ENCODE measurements around the gene CIBAR2. TPM values are rescaled to one million over a fixed set of nuclear protein-coding genes. Genes with fewer than 3 reads are reported as not detected.

The CIBAR2 gene
- total and polyA plus RNA-seq, 9 of the 15 experiments (the other 6 are each of a cell fraction or from before 2014, with no cell fraction given), result not detected

DNA sequence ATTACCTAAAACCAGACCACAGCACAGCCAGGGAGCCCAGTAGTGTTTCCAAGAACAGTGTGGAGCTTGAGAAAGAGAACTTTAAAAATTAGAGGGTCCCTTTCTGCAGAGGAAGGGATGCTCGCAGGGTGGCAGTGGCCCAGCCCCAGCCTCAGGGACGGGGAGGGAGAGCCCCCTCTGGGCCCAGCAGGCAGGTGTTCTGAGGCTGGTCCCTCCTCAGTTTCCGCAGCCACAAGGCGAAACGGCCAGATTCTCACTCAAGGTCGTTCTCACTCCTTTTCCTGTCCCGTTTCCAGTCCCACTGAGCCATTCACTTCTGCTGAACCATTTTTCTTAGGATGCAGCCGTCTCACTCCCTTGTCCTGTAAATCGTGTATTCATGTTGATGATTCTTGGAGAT, 20.0 kb downstream of the CIBAR2 start:
- Histone ChIP-seq H3K4me3 (no peak overlapping the region), H2AFZ (ENCODE audit: low read depth, low read length) (no peak overlapping the region), H3K79me2 (ENCODE audit: control insufficient read depth, insufficient read depth, low read length) (no peaks in the 10 kb centered on the region), H3K9me3 (replicated peaks; ENCODE audit: control insufficient read depth, insufficient read depth, low read depth, low read length) (no peaks in the 10 kb centered on the region), H3K27me3 (ENCODE audit: control insufficient read depth in 2 of 2, insufficient read depth in 2 of 2, low read length in 2 of 2) (peaks cover 34 to 46% of the 10 kb centered on the region in 2 experiments; a peak in 4 of 5 replicates), H3K36me3 (ENCODE audit: control insufficient read depth, insufficient read depth, low read length) (peaks cover 5% of the 10 kb centered on the region; the same call in 1 of the 3 replicates), H3K4me1 (replicated peaks in 1 of 2; ENCODE audit: control insufficient read depth in 2 of 2, insufficient read depth in 2 of 2, low read length in 2 of 2) (peaks cover 9 to 45% of the 10 kb centered on the region in 2 experiments; a peak in 3 of 5 replicates), H3K9me1 (ENCODE audit: control insufficient read depth, insufficient read depth, low read length) (no peaks in the 10 kb centered on the region), H4K20me1 (replicated peaks; ENCODE audit: control insufficient read depth, insufficient read depth, low read length) (peaks cover 5% of the 10 kb centered on the region; the same call in 1 of the 2 replicates), H3K27ac (ENCODE audit: extremely low read depth, low read depth, low read length) (no peak overlapping the region), H3K4me2 (ENCODE audit: insufficient read depth, low read length) (no peak overlapping the region), H3K9ac (ENCODE audit: insufficient read depth in 1 of 2, low read depth in 2 of 2, low read length in 2 of 2) (no peak overlapping the region)
- TF ChIP-seq ERF (CRISPR knock-in tag; IDR thresholded peaks at IDR 0.05), result no peak
- no peak for TF ChIP-seq SMC3 (conservative IDR thresholded peaks at IDR 0.05; ENCODE audit: insufficient read depth, low read depth, low read length)
- TF ChIP-seq, protein P1, sequence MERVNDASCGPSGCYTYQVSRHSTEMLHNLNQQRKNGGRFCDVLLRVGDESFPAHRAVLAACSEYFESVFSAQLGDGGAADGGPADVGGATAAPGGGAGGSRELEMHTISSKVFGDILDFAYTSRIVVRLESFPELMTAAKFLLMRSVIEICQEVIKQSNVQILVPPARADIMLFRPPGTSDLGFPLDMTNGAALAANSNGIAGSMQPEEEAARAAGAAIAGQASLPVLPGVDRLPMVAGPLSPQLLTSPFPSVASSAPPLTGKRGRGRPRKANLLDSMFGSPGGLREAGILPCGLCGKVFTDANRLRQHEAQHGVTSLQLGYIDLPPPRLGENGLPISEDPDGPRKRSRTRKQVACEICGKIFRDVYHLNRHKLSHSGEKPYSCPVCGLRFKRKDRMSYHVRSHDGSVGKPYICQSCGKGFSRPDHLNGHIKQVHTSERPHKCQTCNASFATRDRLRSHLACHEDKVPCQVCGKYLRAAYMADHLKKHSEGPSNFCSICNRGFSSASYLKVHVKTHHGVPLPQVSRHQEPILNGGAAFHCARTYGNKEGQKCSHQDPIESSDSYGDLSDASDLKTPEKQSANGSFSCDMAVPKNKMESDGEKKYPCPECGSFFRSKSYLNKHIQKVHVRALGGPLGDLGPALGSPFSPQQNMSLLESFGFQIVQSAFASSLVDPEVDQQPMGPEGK (CRISPR knock-in tag; IDR thresholded peaks at IDR 0.05; ENCODE audit: borderline replicate concordance), result no peak
- TF ChIP-seq FOXA3 (CRISPR knock-in tag; conservative IDR thresholded peaks at IDR 0.05 in 1 of 2, IDR thresholded peaks at IDR 0.05 in 1 of 2), result no peak
- no peak for TF ChIP-seq ZZZ3 (IDR thresholded peaks at IDR 0.05)
- DNase-seq (ENCODE audit: extremely low read depth in 1 of 4, low spot score in 3 of 4) (no peak), FAIRE-seq (no peak), ATAC-seq (no peak)
- WGBS (ENCODE audit: insufficient coverage, low coverage, missing lambda C conversion rate), result 27% methylated on average over 9 of the region's 9 CpGs
- intact Hi-C loops (cut with micrococcal nuclease) (loop anchor here (5.0 kb wide), 1 partner anchor 35 kb away; no protein-coding TSS in a partner anchor), in situ Hi-C loops (cut with MboI) (no loop called here)
- ChIA-PET POLR2A (interaction anchor here (0.9 to 1.1 kb wide), 2 partner anchors 9 kb away, joined by 3 to 4 read pairs; no protein-coding TSS in a partner anchor), CTCF (ENCODE audit: low intra/inter-chr PET ratio) (no interaction called here)
- BruUV-seq (replicated peaks), result no TSS peak

All from K562 (cell line).